H9 (cell line): ENCODE data around the gene RAB27B. TPM values are rescaled to one million over a fixed set of nuclear protein-coding genes. Genes with fewer than 3 reads are reported as not detected.

ENCODE experiments used
- DNase-seq: peaks from one replicate; pipeline ENCODE4 v3.0.0-alpha.2; 2017
- H2AFZ ChIP-seq: one replicate; pipeline ENCODE4 v1.6.1; 2013; ENCODE audit warnings: mild to moderate bottlenecking, low read length, control low read depth, moderate library complexity
- H2AK5ac ChIP-seq: 2 replicates; pipeline ENCODE4 v1.6.1; 2013; ENCODE audit warnings: low read length, control low read depth, mixed read lengths; ENCODE audit not compliant: insufficient read length
- H2BK120ac ChIP-seq: one replicate; pipeline ENCODE4 v1.6.1; 2013; ENCODE audit warnings: low read depth, mild to moderate bottlenecking, low read length, control low read depth, inconsistent platforms; ENCODE audit not compliant: poor library complexity, severe bottlenecking
- H2BK12ac ChIP-seq: 2 replicates; pipeline ENCODE4 v1.6.1; 2013; ENCODE audit warnings: low read length, control low read depth, mixed read lengths, low read depth; ENCODE audit not compliant: insufficient read length
- H2BK15ac ChIP-seq: 2 replicates; pipeline ENCODE4 v1.6.1; 2013; ENCODE audit warnings: low read depth, low read length, control low read depth
- H2BK20ac ChIP-seq: one replicate; pipeline ENCODE4 v1.6.1; 2013; ENCODE audit warnings: low read depth, mild to moderate bottlenecking, low read length, control low read depth, inconsistent platforms; ENCODE audit not compliant: poor library complexity, severe bottlenecking
- H2BK5ac ChIP-seq: 2 replicates; pipeline ENCODE4 v1.6.1; 2013; ENCODE audit warnings: low read length, control low read depth, mixed read lengths; ENCODE audit not compliant: insufficient read length
- H3K14ac ChIP-seq: 2 replicates; pipeline ENCODE4 v1.6.1; 2013; ENCODE audit warnings: low read length, control low read depth; ENCODE audit not compliant: insufficient read depth
- H3K18ac ChIP-seq: 2 replicates; pipeline ENCODE4 v1.6.1; 2013; ENCODE audit warnings: low read depth, mild to moderate bottlenecking, mixed read lengths, low read length, control low read depth; ENCODE audit not compliant: insufficient read length
- H3K23ac ChIP-seq: 2 replicates; pipeline ENCODE4 v1.6.1; 2013; ENCODE audit warnings: low read length, control low read depth, mixed read lengths, low read depth; ENCODE audit not compliant: insufficient read length
- H3K23me2 ChIP-seq: 2 replicates; pipeline ENCODE4 v1.6.1; 2013; ENCODE audit warnings: low read depth, mild to moderate bottlenecking, mixed read lengths, low read length, control low read depth; ENCODE audit not compliant: insufficient read length, poor library complexity, severe bottlenecking
- H3K27ac ChIP-seq: 2 replicates; pipeline ENCODE4 v1.5.1; 2013; ENCODE audit warnings: low read length, control low read depth, mixed read lengths, low read depth; ENCODE audit not compliant: insufficient read length
- H3K27me3 ChIP-seq: 2 replicates; pipeline ENCODE4 v1.6.1; 2013; ENCODE audit warnings: low read length, control low read depth, inconsistent platforms; ENCODE audit not compliant: insufficient read depth
- H3K4ac ChIP-seq: 2 replicates; pipeline ENCODE4 v1.6.1; 2013; ENCODE audit warnings: low read depth, mild to moderate bottlenecking, control low read depth, inconsistent platforms, low read length, moderate library complexity
- H3K4me1 ChIP-seq: 2 replicates; pipeline ENCODE4 v1.6.1; 2013; ENCODE audit warnings: low read length, control low read depth, inconsistent platforms; ENCODE audit not compliant: insufficient read depth
- H3K4me2 ChIP-seq: 2 replicates; pipeline ENCODE4 v1.6.1; 2013; ENCODE audit warnings: low read length, control low read depth, mixed read lengths; ENCODE audit not compliant: insufficient read length, insufficient read depth
- H3K56ac ChIP-seq: 2 replicates; pipeline ENCODE4 v1.6.1; 2013; ENCODE audit warnings: low read depth, mild to moderate bottlenecking, mixed read lengths, low read length, control low read depth; ENCODE audit not compliant: insufficient read length
- H3K79me1 ChIP-seq: 2 replicates; pipeline ENCODE4 v1.6.1; 2013; ENCODE audit warnings: low read depth, mild to moderate bottlenecking, moderate library complexity, low read length, control low read depth, inconsistent platforms; ENCODE audit not compliant: insufficient read depth, poor library complexity, severe bottlenecking
- H3K79me2 ChIP-seq: 2 replicates; pipeline ENCODE4 v1.6.1; 2013; ENCODE audit warnings: low read length, control low read depth, inconsistent platforms; ENCODE audit not compliant: insufficient read depth
- H3K9ac ChIP-seq: 2 replicates; pipeline ENCODE4 v1.6.1; 2013; ENCODE audit warnings: low read length, control low read depth, mixed read lengths; ENCODE audit not compliant: insufficient read length; ENCODE audit errors: extremely low read depth
- H3K9me3 ChIP-seq: one replicate; pipeline ENCODE4 v1.6.1; 2013; ENCODE audit warnings: low read depth, low read length, inconsistent platforms; ENCODE audit not compliant: control insufficient read depth
- H3T11ph ChIP-seq: one replicate; pipeline ENCODE4 v1.6.1; 2013; ENCODE audit warnings: mild to moderate bottlenecking, low read length, control low read depth, inconsistent platforms
- H4K20me1 ChIP-seq: one replicate; pipeline ENCODE4 v1.6.1; 2013; ENCODE audit not compliant: control insufficient read depth, insufficient read length, insufficient read depth
- H4K5ac ChIP-seq: 2 replicates; pipeline ENCODE4 v1.6.1; 2013; ENCODE audit warnings: low read depth, mild to moderate bottlenecking, mixed read lengths, low read length, control low read depth; ENCODE audit not compliant: insufficient read length
- H4K8ac ChIP-seq: replicated peaks from 2 replicates; pipeline ENCODE4 v1.6.1; 2013; ENCODE audit warnings: low read length, control low read depth, mixed read lengths, low read depth; ENCODE audit not compliant: insufficient read length
- H4K91ac ChIP-seq: 2 replicates; pipeline ENCODE4 v1.6.1; 2013; ENCODE audit warnings: low read depth, mild to moderate bottlenecking, moderate library complexity, mixed read lengths, low read length, control low read depth; ENCODE audit not compliant: insufficient read length
- H3K27ac Mint-ChIP-seq, 3 experiments: 2 replicates in 2 of 3; 3 replicates in 1 of 3; pipeline ENCODE4 v1.8.0; 2020 to 2021; ENCODE audit warnings: mixed read lengths in 3 of 3, mild to moderate bottlenecking in 1 of 3, moderate library complexity in 1 of 3
- H3K27me3 Mint-ChIP-seq: 2 replicates; pipeline ENCODE4 v1.8.0; 2021; ENCODE audit warnings: low read depth, mild to moderate bottlenecking, moderate library complexity, mixed read lengths
- H3K36me3 Mint-ChIP-seq, 3 experiments: 2 replicates in 2 of 3; 3 replicates in 1 of 3; pipeline ENCODE4 v1.8.0; 2020 to 2021; ENCODE audit warnings: low read depth in 3 of 3, mixed read lengths in 3 of 3; ENCODE audit not compliant: insufficient read depth in 1 of 3
- H3K4me1 Mint-ChIP-seq, 2 experiments: 2 replicates each; pipeline ENCODE4 v1.8.0; 2020; ENCODE audit warnings: mixed read lengths in 2 of 2
- H3K4me3 Mint-ChIP-seq, 2 experiments: 2 replicates in 1 of 2; 3 replicates in 1 of 2; pipeline ENCODE4 v1.8.0; 2020 to 2021; ENCODE audit warnings: mild to moderate bottlenecking in 2 of 2, mixed read lengths in 2 of 2, moderate library complexity in 1 of 2
- H3K9me3 Mint-ChIP-seq, 2 experiments: 2 replicates in 1 of 2; 3 replicates in 1 of 2; pipeline ENCODE4 v1.8.0; 2020; ENCODE audit warnings: mild to moderate bottlenecking in 2 of 2, mixed read lengths in 2 of 2, moderate library complexity in 1 of 2
- CTCF ChIP-seq: fragments of 200-600 bp; sonication (generic); conservative IDR thresholded peaks from 3 replicates; pipeline ENCODE4 v1.8.0; 2021; ENCODE audit warnings: antibody characterized with exemption, mild to moderate bottlenecking
- WGBS: extraction: QIAGEN DNeasy Blood & Tissue Kit; methylation state at CpG from one replicate; pipeline ENCODE4 v1.1.7; 2013; ENCODE audit warnings: missing lambda C conversion rate, low lambda C conversion rate, mixed read lengths; ENCODE audit not compliant: insufficient read length; ENCODE audit errors: extremely low coverage; 5-methylcytosine and 5-hydroxymethylcytosine counted together
- total RNA-seq: library from RNA; stranded (reverse); gene quantifications from 2 replicates; pipeline ENCODE4 v1.2.1, GENCODE V29; 2021

The RAB27B gene
- total RNA-seq, 1 experiment from 2014 or later: 0.15 TPM

- Histone ChIP-seq H3K27ac (no peak overlapping the region), H3K18ac (no peak overlapping the region), H3K23ac (no peak overlapping the region), H3K27me3 (no peaks in the 10 kb centered on the region), H4K20me1 (no peaks in the 10 kb centered on the region), H2BK20ac (no peak overlapping the region), H3K4me1 (no peaks in the 10 kb centered on the region), H3K14ac (no peak overlapping the region), H3K23me2 (no peaks in the 10 kb centered on the region), H2AFZ (no peak overlapping the region), H3K9me3 (no peaks in the 10 kb centered on the region), H2BK15ac (no peak overlapping the region), H3K4ac (no peak overlapping the region), H2AK5ac (no peak overlapping the region), H2BK120ac (no peak overlapping the region), H4K91ac (no peak overlapping the region), H3K56ac (no peak overlapping the region), H3T11ph (no peak overlapping the region), H3K79me1 (no peaks in the 10 kb centered on the region), H3K79me2 (no peaks in the 10 kb centered on the region), H3K9ac (no peak overlapping the region), H4K5ac (no peak overlapping the region), H4K8ac (no peak overlapping the region), H3K4me2 (no peak overlapping the region), H2BK5ac (no peak overlapping the region), H2BK12ac (no peak overlapping the region)
- no peaks in the 10 kb centered on the region for H3K36me3 Mint-ChIP-seq
- H3K27me3 Mint-ChIP-seq: no peaks in the 10 kb centered on the region
- DNase-seq: no peak
- H3K4me1 Mint-ChIP-seq: no peaks in the 10 kb centered on the region
- no peak overlapping the region for H3K27ac Mint-ChIP-seq
- H3K4me3 Mint-ChIP-seq: no peak overlapping the region
- no CpG with 5 or more reads among the region's 1 CpG for WGBS
- H3K9me3 Mint-ChIP-seq: peaks cover 0 to 4% of the 10 kb centered on the region in 2 experiments; a peak in 1 of 5 replicates
- TF ChIP-seq CTCF: no peak
Observed at GRCh38 chr18:54872681-54873080, 44.4 kb downstream of the RAB27B start.
